Adrenal gland (tissue), 5 donors: ENCODE results near the gene POU2F3.

Experiments
- CTCF ChIP-seq, 6 experiments: fragments of 450-650 bp in 4 of 6; fragments of 200-600 bp in 2 of 6; sonication (generic) in 1 of 6; IDR thresholded peaks; 1 replicate in 5 of 6; 2 replicates in 1 of 6; pipeline versions ENCODE4 v1.5.1 to v1.8.0; 2016 to 2021; ENCODE audit warnings: antibody characterized with exemption in 6 of 6, mild to moderate bottlenecking in 2 of 6, moderate library complexity in 1 of 6
- POLR2A ChIP-seq, 2 donors: fragments of 450-650 bp; IDR thresholded peaks; one replicate each; pipeline ENCODE4 v1.6.1; 2017; ENCODE audit warnings: antibody characterized with exemption in 2 of 2, mild to moderate bottlenecking in 2 of 2, moderate library complexity in 1 of 2
- donor health status: DM: no; HTN: no; CAD: no.

GRCh38 chr11:120240866-120241265 is 926 bp downstream of the POU2F3 start:
- TF ChIP-seq POLR2A (IDR thresholded peaks at IDR 0.05) (no peak), CTCF (IDR thresholded peaks at IDR 0.05) (no peak)
